Glutamatergic neuron (in vitro differentiated cells): ENCODE data around the gene TMEM11. TPM values are rescaled to one million over a fixed set of nuclear protein-coding genes. Genes with fewer than 3 reads are reported as not detected.

Experiments
- DNase-seq: peaks from one replicate; pipeline ENCODE4 v3.0.0; 2022
- H3K27ac Mint-ChIP-seq: one replicate; pipeline ENCODE4 v1.8.0; 2020; ENCODE audit warnings: mild to moderate bottlenecking, mixed read lengths, inconsistent platforms; ENCODE audit not compliant: unreplicated experiment
- H3K27me3 Mint-ChIP-seq: one replicate; pipeline ENCODE4 v1.8.0; 2020; ENCODE audit warnings: mild to moderate bottlenecking, moderate library complexity, mixed read lengths, inconsistent platforms; ENCODE audit not compliant: unreplicated experiment
- H3K36me3 Mint-ChIP-seq: one replicate; pipeline ENCODE4 v1.8.0; 2020; ENCODE audit warnings: mild to moderate bottlenecking, mixed read lengths, inconsistent platforms; ENCODE audit not compliant: unreplicated experiment
- H3K4me1 Mint-ChIP-seq: one replicate; pipeline ENCODE4 v1.8.0; 2020; ENCODE audit warnings: mild to moderate bottlenecking, low read depth, mixed read lengths, inconsistent platforms; ENCODE audit not compliant: unreplicated experiment
- H3K4me3 Mint-ChIP-seq: one replicate; pipeline ENCODE4 v1.8.0; 2020; ENCODE audit warnings: mild to moderate bottlenecking, mixed read lengths, inconsistent platforms; ENCODE audit not compliant: unreplicated experiment
- H3K9me3 Mint-ChIP-seq: one replicate; pipeline ENCODE4 v1.8.0; 2020; ENCODE audit warnings: mild to moderate bottlenecking, moderate library complexity, mixed read lengths, inconsistent platforms; ENCODE audit not compliant: unreplicated experiment
- total RNA-seq: library from RNA; stranded (reverse); fragmentation: NEBNext Ultra II Directional; extraction: Animal tissue kit (Norgen Biotek cat#: 25700); gene quantifications from one replicate; pipeline ENCODE4 v1.2.1, GENCODE V29; 2021; ENCODE audit not compliant: unreplicated experiment
- TF ChIP-seq, protein P1 (sequence below): fragments of 200-600 bp; sonication (generic); IDR thresholded peaks from one replicate; pipeline ENCODE4 v1.5.0; 2021; ENCODE audit not compliant: partially characterized antibody, unreplicated experiment

TMEM11 gene
- total RNA-seq, 1 donor from 2014 or later = 26.0 TPM

DNA sequence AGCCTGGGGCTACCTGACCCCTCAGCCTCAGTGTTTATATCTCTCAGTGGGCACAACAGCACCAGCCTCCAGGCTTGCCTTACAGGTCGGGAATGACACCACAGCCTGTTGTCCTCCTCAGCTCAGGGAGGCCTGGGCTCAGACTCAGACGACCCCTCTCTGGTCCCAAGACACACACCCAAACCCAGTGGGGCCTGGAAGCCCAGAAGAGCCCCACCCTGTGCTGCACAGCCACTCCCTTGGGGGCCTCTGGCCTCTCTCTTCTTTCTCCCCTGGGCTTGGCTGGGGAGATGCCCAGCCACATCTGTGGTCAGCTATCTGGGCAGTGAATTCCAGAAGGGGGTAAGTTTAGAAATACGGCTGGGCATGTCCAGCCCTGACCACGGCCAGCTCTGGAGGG lies 36.9 kb upstream of the TMEM11 start:
- H3K4me3 Mint-ChIP-seq = peak overlapping the region; percentile 74

DNA sequence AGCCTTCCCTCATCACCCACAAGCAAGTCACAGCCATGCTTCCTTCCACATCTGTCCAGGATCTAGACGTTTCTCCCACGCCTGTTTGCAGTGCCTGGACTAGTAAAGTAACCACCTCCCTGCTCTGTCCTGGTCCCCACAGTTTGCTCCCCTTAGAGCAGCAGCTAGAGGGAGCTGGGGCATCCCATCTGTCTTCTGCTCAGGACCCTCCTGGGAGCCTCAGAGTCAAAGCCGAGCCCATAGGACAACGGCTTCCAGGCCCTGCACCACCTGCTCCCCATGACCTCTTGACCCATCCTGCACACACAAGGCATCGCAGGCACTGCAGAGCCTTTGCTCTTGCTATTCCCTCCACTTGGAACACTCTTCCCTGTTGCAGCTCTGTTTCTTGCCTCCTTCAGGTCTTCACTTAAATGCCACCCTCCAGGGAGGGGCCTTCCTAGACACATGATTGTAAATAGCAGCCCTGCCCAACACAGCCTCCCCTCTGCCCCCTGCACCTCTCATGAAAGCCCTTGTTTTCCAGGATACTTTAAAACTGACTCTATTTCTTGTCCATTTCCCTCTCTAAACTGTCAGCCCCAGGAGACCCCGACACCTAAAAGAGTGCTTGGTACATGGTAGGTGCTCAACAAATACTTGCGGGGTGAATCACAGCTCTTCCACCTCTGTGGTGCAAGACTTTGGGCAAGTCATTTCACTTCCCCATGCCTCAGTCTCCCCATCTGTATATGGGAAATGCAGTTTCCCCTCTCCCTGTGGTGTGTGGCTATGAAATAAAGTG lies 36.2 kb upstream of the TMEM11 start:
- peak overlapping the region; percentile 74 for H3K4me3 Mint-ChIP-seq
- TF ChIP-seq, protein P1, sequence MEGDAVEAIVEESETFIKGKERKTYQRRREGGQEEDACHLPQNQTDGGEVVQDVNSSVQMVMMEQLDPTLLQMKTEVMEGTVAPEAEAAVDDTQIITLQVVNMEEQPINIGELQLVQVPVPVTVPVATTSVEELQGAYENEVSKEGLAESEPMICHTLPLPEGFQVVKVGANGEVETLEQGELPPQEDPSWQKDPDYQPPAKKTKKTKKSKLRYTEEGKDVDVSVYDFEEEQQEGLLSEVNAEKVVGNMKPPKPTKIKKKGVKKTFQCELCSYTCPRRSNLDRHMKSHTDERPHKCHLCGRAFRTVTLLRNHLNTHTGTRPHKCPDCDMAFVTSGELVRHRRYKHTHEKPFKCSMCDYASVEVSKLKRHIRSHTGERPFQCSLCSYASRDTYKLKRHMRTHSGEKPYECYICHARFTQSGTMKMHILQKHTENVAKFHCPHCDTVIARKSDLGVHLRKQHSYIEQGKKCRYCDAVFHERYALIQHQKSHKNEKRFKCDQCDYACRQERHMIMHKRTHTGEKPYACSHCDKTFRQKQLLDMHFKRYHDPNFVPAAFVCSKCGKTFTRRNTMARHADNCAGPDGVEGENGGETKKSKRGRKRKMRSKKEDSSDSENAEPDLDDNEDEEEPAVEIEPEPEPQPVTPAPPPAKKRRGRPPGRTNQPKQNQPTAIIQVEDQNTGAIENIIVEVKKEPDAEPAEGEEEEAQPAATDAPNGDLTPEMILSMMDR = no peak
- H3K27ac Mint-ChIP-seq = peak overlapping the region; percentile 98

More for the DNA sequence above, 36.9 kb upstream of the TMEM11 start:
- H3K36me3 Mint-ChIP-seq = no peaks in the 10 kb centered on the region
- peaks cover 23% of the 10 kb centered on the region for H3K4me1 Mint-ChIP-seq
- DNase-seq = no peak
- TF ChIP-seq, protein P1 = no peak
- H3K27me3 Mint-ChIP-seq = peaks cover 17% of the 10 kb centered on the region
- peaks cover 10% of the 10 kb centered on the region for H3K9me3 Mint-ChIP-seq
- peak overlapping the region; percentile 98 for H3K27ac Mint-ChIP-seq

DNA sequence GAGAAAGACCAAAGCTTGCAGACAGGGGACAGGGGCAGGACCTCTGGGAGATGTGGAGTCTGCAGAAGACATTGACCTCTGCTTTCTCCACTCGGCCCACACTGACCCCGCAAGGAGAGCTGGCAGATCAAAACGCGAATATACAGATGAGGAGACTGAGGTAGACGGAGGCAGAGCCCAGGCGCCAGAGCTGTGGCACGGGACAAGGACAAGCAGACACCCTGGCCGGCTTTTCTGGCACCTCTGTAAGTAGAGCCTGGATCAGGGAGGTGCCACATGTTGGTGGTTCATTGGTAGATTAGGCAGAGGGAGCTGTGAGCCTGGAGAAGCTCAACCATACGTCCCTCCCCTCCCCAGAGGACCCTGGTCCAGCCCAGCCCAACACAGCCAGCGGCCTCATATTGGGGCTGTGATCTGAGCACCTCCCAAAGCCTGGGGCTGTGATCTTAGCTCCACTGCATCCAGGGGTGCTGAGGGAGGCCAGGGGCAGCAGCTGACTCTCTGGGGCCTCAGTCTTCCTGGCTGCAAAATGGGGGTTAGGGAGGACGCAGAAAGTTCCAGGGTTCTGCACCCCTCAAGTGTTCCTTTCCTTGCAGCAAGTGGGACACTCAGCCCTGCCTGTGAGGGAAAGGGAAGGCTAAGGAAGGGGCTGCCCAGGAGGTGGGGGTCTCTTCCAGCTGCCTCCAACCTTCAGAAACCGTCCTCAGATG lies 35.3 kb upstream of the TMEM11 start:
- no peak for DNase-seq
- H3K4me1 Mint-ChIP-seq = peaks cover 23% of the 10 kb centered on the region
- peaks cover 17% of the 10 kb centered on the region for H3K27me3 Mint-ChIP-seq
- H3K27ac Mint-ChIP-seq = peak overlapping the region; percentile 98
- no peaks in the 10 kb centered on the region for H3K36me3 Mint-ChIP-seq
- peak overlapping the region; percentile 74 for H3K4me3 Mint-ChIP-seq
- peaks cover 11% of the 10 kb centered on the region for H3K9me3 Mint-ChIP-seq
- TF ChIP-seq, protein P1 = no peak

More for the DNA sequence above, 36.2 kb upstream of the TMEM11 start:
- Mint-ChIP-seq H3K9me3 (peaks cover 10% of the 10 kb centered on the region), H3K36me3 (no peaks in the 10 kb centered on the region), H3K4me1 (peaks cover 23% of the 10 kb centered on the region), H3K27me3 (peaks cover 17% of the 10 kb centered on the region)
- DNase-seq = peak; percentile 87

DNA sequence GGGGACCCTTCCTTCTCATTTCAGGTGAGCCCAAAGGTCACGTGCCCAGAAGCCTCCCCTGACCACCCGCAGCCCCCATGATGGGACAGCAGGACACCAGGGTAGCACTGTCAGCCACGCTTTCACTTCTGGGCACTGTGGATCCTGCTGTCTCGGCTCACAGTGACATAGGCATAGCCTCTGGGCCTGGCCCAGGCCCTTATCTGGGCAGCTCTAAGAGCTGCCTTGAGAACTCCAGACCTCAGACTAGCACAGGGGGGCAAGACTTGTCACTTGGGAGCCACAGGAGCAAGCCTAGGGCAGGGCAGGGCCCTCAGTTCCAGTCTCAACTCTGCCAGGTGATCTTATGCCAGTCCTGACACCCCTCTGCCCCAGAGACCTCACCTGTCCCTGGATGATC lies 34.5 kb upstream of the TMEM11 start:
- Mint-ChIP-seq H3K27me3 (peaks cover 14% of the 10 kb centered on the region), H3K4me3 (no peak overlapping the region), H3K9me3 (peaks cover 11% of the 10 kb centered on the region), H3K27ac (no peak overlapping the region), H3K36me3 (no peaks in the 10 kb centered on the region), H3K4me1 (peaks cover 24% of the 10 kb centered on the region)
- no peak for DNase-seq
- TF ChIP-seq, protein P1 = no peak
